Measurements from ENCODE around the gene ADAM15.

- TF ChIP-seq, protein P1, sequence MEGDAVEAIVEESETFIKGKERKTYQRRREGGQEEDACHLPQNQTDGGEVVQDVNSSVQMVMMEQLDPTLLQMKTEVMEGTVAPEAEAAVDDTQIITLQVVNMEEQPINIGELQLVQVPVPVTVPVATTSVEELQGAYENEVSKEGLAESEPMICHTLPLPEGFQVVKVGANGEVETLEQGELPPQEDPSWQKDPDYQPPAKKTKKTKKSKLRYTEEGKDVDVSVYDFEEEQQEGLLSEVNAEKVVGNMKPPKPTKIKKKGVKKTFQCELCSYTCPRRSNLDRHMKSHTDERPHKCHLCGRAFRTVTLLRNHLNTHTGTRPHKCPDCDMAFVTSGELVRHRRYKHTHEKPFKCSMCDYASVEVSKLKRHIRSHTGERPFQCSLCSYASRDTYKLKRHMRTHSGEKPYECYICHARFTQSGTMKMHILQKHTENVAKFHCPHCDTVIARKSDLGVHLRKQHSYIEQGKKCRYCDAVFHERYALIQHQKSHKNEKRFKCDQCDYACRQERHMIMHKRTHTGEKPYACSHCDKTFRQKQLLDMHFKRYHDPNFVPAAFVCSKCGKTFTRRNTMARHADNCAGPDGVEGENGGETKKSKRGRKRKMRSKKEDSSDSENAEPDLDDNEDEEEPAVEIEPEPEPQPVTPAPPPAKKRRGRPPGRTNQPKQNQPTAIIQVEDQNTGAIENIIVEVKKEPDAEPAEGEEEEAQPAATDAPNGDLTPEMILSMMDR (IDR thresholded peaks at IDR 0.05; ENCODE audit: low read depth, low read length) = no peak
- TF ChIP-seq EZH2phosphoT487 (IDR thresholded peaks at IDR 0.05; ENCODE audit: low read depth) = no peak
Observed at GRCh38 chr1:155094622-155094948, 43.5 kb downstream of the ADAM15 start.
